D721Med (cell line): ENCODE data around the gene PPP1R16B.

Source experiments
- DNase-seq: peaks from one replicate; pipeline ENCODE4 v3.0.0; 2011; ENCODE audit warnings: low spot score; ENCODE audit not compliant: insufficient read length
- FAIRE-seq: peaks from 2 replicates; lab custom pipeline; 2011; peaks lifted over from hg19 to GRCh38; lab: Jason Lieb, UNC
- CTCF ChIP-seq: IDR thresholded peaks from 2 replicates; pipeline ENCODE4 v1.5.1; 2012; ENCODE audit warnings: mild to moderate bottlenecking, control low read depth; ENCODE audit not compliant: insufficient read depth; ENCODE audit errors: missing control alignments

PPP1R16B gene

GRCh38 chr20:38940644-38941043 lies 135.1 kb downstream of the PPP1R16B start:
- no peak for DNase-seq
- no peak for TF ChIP-seq CTCF
- FAIRE-seq = no peak

GRCh38 chr20:38941726-38942389 lies 136.4 kb downstream of the PPP1R16B start:
- FAIRE-seq (no peak), DNase-seq (no peak)
- no peak for TF ChIP-seq CTCF

DNA sequence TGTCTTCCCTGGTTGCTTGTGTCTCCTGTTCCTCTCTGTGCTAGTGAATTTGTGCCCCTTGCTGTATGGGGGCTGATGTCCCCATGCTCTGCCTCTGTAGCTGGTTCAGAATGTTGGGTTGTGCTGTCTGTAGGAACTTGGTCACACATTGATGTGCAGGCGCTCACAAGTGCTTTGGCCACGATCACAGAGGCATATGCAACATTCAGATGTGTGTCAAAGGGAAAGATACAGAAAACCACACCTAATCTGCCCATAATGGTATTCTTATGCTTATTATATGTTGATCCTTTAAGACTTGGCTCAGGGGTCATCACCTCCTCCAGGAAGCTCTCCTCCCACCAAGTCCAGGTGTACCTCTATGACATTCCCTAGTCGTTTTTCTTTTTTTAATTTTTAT lies 139.5 kb downstream of the PPP1R16B start:
- no peak for TF ChIP-seq CTCF
- no peak for DNase-seq
- no peak for FAIRE-seq

- no peak for TF ChIP-seq CTCF
- FAIRE-seq = no peak
- no peak for DNase-seq
These were observed 141.3 kb downstream of the PPP1R16B start for GRCh38 chr20:38946836-38947235.

DNA sequence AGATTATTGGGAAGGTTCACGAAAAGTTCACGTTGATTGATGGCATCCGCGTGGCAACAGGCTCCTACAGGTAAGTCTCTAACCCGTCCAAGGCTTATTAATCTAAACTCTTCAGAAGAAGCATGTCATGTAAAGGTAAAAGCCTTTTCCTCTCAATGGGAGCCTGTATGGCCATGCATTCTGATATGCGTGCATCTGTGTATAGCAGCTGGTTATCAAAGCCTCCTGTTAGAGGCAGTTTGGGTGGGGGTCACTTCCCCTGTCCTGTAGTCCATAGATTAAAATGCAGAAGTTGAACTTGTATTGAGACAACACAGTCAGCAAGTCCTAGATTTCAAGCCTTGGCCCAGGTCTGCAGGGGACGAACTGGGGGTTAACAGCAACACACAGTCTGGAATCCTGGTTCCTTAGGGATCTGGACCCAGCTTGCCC lies 142.4 kb downstream of the PPP1R16B start:
- FAIRE-seq = no peak
- no peak for DNase-seq
- TF ChIP-seq CTCF = no peak

DNA sequence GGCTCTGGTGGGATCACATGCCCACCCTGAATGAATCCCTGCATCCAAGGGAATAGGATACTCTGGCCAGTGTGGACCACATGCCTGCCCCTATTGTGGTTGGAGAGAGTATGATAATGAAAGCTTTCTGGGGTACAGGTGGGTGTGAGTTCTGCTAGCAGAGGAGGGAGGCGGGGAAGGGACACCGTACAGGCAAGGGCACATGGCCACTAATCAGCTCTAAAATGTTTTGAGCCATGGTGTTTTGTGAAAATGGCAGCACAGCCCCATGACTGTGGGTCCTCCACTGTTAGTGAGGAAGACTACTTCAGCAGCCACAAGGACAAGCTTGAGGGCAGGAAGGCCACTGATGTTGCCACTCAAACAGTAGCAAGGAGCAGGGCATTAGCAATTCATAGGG lies 144.8 kb downstream of the PPP1R16B start:
- DNase-seq (no peak), FAIRE-seq (no peak)
- no peak for TF ChIP-seq CTCF

DNA sequence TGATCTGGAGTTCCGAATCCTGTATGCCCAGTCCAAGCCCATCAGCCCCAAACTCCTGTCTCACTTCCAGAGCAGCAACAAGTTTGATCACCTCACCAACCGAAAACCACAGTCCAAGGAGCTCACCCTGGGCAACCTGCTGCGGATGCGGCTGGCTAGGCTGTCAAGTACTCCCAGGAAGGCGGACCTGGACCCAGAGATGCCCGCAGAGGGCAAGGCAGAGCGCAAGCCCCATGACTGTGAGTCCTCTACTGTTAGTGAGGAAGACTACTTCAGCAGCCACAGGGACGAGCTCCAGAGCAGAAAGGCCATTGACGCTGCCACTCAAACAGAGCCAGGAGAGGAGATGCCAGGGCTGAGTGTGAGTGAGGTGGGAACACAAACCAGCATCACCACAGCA lies 146.1 kb downstream of the PPP1R16B start:
- DNase-seq = no peak
- no peak for FAIRE-seq
- TF ChIP-seq CTCF = no peak
